ENCODE data around the gene ZBTB16.

The ZBTB16 gene

DNA sequence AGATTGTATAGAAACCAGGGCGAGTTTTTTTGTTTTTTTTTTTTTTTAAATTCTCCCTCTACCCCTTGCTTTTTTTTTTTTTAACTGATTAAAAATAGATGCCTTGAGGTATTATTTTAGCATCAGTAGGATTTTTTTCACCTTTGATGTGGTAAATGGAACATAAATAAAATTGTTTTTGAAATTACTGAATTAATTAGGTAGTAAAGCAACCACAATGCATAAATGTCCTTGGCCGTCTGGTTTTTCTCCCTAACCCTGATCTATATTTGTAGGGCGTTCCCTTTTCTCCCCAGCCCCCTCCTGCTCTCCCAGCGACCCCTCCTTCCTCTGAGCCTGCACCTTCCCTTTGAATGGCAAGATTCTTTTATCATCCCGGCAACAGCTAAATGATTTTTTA is 107.8 kb downstream of the ZBTB16 start:
- no peak for DNase-seq (ENCODE audit: low spot score)

DNA sequence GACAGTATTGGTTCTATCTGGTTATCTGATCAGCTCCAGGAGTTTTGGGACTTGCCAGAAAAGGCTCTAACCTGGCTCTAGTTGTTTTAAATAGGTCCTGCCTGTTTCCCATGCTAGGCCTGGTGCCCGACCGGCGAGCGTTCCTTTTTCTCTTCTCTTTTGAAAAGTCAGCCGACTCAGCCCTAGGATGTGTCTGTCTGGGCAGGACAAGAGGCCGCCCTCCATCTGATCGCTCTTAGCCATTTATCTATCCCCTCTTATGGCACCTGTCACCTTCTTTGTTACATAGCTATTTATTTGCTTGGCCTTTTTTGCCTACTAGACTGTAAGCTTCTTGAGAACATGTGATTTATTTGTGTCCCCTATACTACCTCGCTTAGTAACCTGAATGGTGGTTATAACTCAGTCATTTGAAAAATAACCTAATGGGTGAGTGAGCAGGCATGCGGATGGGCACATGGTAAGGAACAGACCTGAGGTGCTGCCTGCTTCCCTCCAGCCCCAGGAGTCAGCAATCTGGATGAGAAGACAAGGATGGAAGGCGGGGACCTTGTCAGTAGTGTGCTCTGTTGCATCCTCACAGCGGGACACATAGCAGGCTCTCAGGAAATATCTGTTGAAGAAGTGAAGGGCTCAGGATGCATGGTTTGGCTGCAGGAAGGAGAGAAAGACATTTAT is 108.4 kb downstream of the ZBTB16 start:
- no peak for DNase-seq (ENCODE audit: low spot score)

DNA sequence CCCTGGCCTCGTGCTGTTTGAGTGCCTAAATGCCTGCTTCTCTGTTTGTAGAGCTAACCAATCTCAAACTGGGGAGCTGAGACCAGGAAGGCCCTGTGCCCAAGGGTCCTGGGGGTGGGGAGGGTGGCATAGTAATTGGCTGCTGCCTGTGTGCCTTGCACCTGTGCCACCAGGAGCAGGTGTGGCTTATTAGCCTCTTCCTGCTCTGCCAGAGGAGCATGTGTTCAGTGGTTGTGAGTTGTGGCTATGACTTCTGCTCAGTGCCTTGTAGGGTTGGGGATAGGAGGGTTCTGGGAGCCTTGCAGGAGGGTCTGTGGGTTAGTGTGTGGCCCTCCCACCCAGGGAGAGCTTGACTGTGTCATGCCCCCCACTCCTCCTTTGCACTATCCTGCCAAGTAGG is 109.2 kb downstream of the ZBTB16 start:
- no peak for DNase-seq (ENCODE audit: low spot score)

DNA sequence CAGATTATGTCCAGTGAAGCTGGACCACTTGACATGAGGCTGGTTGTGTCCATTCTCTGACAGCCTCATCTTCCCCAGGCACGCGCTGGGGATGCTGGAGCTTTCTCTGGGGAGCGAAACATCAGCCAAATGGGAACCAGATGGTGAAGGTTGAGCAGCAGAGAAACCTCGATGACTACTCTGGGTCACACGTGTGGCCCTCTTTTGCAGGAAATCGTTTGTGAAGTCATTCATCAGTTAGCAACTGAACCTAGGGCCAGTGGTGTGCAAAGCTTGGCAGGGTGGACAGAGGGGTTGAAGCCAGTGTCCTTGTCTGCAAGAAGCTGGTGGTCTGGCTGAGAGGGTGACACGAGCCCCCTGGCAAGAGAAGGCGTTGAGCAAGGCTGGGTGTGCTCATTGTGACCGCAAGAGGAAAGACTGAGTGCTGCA is 109.8 kb downstream of the ZBTB16 start:
- no peak for DNase-seq (ENCODE audit: low spot score)

DNA sequence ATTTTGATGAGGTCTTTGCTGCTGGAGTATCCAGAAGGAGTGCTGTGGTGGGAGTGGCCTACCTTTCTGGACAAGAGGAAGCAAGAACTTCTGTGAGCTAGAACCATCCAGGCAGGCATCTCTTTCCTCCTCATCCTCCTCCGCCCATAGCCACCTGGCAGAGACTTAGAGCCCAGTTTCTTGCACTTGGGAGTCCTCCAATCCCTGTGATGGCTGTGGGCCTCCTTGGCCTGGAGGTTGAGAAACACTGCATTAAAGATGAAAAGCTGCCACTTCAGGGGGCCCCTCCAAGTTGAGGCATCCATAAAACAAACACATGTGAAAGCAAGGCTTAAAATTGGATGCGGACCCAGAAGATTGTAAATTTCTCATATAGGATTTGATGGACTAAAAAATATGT is 110.3 kb downstream of the ZBTB16 start:
- no peak for DNase-seq (ENCODE audit: low spot score)

DNA sequence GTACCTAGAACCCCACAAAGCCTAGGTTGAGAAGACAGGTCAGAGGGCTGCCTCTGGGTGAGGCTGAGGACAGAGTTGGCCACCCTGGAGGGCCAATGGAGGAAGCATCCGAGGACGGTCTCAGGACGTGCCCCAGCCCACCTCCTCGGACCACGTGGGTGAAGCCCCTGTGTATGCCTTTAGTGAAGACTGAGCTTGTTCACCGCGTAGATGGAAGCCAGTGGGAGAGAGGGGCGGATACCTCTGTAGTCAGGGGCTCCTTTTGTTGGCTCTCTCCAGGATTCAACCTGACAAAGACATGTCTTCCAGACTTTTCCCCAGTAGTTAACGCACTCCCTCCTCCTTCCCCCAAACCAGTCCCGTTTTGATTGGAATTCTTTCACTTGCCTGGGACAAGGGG is 110.7 kb downstream of the ZBTB16 start:
- DNase-seq (ENCODE audit: low spot score): no peak

DNA sequence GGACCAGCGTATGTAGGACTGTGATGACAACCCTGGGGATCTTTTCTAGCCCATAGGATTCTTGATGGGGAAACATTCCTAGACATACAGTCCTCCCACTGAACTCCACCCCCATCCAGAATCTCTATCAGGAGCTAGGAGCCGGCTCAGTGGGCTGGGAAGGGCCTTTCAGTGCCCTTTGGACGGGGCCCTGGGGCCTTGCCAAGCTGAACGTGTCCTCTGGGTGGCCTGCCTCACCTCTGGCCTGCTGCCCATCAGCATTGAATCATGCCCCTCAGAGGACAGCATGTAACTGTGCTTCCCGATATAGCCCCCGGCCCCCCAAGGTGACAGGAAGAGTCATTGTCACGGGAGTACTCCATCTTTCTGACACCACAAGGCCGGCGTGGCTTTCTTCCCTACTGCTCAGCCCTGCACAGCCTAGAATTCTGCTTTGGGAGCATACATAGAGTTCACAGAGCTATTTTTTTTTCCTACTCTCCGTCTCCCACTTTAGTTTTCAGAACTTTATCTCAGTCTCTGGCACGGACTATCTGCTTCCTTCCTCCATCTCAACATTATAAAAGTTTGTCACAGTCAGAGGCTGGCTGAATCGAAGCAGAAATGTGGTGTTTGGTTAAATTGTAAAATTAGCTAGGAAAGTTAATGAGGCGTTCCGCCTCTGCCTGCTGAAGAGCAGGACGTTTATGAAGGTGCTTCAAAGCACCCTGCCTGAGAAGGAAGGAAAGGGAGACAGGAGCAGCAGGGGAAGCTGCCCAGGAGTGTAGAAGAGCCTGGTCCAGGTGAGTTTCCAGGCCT is 111.9 kb downstream of the ZBTB16 start:
- no peak for DNase-seq (ENCODE audit: low spot score)

DNA sequence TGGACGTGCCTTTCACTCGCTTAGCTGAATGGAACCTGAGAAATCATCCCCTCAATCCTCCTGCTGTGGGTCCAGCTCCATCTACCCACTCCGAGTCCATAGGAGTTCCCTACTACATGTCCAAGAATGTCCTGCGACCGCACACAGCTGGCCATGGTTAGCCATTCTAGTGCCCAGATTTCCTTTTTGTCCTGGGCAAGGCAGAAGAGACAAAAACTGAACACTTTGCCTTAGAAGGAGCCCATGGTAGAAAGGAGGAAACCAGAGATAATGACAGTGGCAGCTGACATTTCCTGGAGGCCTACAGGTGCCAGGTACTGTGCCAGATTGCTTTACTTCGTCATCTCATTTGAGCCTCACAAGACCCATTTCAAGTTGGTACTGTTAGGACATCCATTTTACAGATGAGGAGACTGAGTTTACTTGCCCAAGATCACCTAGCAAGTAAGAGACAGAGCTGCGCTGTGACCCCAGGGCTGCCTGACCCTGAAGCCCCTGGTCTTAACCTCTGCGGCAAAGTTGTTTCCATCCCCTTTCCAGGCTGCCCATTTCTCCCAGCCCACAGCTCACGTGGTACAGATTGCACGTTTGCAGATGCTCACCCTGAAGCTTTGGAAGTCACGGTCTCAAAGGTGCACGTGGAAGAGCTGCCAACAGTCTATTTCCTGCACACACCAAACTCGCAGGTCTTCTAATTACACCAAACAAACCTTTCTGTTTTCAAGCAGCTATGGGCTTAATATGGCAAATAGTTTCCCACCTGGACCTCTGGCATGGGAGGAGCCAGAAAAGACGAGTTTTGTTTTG is 112.7 kb downstream of the ZBTB16 start:
- no peak for DNase-seq (ENCODE audit: low spot score)

DNA sequence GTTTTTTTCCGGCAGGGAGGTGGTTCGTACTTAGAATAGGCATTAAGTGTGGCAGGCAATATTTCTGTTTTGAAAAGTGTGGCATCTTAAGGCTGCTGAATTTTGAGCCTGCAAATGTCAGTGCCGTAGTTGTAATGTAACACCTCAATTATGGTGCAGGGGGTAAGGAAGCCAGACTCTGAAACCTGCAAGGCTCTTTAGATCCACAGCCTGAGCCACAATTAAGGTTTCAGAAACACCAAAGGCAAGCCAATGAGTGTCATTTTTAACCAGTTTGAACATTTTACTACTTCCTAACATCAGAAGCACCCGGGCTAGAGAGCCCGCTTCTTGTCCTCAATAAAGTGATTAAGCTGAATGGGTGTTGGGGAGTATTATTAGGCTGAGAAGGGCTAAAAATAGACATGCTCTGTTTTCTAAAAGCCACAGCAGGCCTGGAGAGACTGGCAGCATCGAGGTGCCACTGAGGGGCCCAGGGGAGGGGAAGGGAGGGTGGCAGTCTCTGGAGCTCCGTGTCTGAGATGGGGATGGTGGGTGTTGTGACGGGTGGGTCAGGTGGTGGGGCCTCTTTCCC is 113.4 kb downstream of the ZBTB16 start:
- DNase-seq (ENCODE audit: low spot score): no peak

DNA sequence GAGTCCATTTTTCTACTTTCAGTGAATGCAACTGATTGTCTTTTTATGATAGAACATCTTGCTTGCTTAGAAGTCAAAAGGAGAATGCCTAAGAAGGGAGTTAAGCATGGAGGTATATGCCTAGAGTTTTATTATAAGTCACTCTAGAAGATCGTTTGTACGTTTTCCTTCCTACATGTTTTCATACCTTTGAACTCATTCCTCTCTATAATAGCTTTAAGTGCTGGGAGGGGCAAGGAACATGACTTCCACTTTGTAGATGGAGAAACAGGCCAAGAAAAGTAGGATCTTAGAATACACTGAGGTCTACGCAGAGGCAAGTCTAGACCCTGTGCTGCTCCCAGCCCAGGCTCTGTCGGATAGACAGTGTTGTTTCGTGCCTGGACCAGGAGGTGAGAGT is 114.3 kb downstream of the ZBTB16 start:
- DNase-seq (ENCODE audit: low spot score): no peak

DNA sequence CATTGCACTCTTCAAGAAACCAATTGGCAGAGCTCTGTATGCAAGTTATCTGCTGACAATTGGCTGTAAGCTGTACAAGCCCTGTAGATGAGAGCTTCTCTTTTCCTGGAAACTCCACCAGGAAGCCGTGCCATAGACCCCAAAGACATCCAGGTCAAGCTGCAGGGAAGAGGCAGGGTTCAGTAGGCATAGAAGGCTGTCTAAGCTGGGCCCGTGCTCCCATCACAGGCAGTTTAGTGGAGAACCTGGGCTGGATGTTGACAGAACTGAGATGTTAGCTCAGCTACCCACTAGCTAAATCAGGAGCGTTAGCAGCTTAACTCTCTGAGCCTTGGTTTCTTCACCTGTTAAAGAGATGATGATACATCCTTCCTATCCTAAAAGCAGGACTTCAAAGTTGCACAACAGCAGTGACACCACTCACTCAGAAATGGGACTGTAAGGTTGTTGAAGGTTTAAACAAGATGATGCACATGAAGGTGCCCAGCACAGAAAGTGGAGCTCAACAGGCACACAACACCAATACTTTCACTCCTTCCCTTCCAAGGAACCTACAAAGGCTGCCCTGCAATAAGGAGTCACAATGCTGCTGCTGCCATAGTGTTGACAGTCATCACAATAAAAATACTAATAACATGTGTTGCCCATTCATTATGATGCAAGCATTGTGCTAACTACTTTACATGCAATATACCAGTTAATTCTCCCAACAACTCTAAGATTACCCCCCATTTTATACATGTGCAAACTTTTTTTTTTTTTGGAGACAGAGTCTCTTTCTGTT is 115.4 kb downstream of the ZBTB16 start:
- DNase-seq (ENCODE audit: low spot score): no peak

DNA sequence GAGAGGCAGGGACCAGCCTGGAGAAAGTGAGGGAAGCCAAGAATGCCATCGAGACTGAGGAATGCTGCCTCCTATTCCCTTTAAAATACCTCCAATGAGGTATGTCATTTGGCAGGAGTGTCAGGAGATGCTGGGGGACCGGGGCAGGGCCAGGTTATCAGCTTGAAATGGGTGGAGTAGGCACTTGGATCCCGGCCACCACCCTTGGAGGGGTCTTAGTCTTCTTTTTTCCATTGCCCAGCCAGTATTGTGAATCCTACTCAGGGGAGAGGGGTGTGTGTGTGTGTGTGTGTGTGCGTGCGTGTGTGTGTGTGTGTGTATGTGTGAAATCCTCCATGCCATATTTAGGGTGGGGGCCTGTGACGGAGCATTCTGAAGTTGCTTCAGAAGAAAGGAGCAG is 116.2 kb downstream of the ZBTB16 start:
- no peak for DNase-seq (ENCODE audit: low spot score)

DNA sequence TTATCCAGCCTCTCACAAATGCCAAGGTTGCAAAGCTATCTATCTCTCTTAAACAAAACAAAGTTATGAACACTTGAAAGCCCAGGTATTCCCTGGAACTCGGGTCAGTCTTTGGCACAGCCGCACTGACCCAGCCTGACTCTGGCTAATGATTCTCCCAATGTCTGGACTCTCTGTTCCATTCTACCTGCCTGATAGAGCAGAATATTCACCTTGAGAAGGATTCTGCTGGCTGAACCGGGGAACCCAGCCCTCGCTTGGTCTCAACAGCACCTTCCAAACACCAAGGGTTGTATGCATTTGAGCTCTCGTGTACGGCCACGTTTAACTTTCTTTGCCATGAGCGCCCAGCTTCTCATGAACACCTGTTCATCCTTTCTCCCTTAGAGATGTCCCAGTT is 116.8 kb downstream of the ZBTB16 start:
- DNase-seq (ENCODE audit: low spot score): no peak

DNA sequence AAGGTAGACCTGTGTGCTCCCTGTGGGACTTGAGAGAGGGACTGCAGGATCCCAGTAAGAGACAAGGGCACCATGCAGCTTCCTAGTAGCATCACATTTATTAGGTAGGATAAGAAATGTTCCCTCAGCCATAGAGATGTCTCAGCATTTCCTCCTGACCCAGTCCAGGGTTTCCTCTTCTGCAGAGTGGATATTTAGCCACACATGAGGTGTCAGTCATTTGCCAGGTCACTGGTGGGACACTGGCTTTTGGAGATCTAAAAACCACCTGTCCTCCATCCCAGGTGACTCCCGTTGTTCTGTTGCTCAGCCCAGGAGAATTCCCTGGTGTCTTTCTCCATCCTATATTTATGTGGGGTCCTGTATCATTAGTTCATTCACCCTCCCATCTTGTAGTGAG is 119.1 kb downstream of the ZBTB16 start:
- DNase-seq (ENCODE audit: low spot score): no peak

DNA sequence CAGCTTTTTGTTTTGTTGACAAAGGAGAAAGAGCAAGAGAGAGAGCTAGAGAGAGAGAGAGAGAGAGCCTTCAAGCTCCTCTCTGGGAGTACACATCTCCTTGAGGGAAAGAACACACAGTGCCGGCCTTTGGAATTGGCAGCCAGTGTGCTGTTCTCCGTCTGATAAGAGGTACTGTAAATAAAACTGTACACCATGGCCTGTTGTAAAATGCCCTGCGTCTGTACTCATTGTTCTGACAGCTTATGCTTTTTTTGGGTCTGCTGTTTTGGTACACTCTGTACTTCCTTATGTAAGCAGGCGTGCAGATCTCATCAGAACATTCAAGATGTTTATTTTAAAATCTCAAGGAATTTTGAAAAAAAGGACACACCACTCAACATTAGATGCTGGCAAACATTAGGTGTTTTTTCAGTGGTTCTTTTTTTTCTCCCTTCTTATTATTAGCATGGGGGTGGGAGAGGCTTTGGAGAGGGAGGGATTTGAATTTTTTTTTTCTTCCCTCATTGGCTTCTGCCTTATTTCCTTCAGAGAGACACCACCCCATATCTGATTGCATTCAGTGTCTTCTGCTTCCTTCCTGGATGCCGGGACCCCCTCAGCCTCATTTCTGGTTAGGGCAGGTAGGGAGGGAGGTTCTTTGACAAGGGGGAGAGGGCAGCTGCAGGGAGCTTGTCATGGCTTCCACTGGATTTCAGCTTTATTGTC is 119.9 kb downstream of the ZBTB16 start:
- no peak for DNase-seq (ENCODE audit: low spot score)

DNA sequence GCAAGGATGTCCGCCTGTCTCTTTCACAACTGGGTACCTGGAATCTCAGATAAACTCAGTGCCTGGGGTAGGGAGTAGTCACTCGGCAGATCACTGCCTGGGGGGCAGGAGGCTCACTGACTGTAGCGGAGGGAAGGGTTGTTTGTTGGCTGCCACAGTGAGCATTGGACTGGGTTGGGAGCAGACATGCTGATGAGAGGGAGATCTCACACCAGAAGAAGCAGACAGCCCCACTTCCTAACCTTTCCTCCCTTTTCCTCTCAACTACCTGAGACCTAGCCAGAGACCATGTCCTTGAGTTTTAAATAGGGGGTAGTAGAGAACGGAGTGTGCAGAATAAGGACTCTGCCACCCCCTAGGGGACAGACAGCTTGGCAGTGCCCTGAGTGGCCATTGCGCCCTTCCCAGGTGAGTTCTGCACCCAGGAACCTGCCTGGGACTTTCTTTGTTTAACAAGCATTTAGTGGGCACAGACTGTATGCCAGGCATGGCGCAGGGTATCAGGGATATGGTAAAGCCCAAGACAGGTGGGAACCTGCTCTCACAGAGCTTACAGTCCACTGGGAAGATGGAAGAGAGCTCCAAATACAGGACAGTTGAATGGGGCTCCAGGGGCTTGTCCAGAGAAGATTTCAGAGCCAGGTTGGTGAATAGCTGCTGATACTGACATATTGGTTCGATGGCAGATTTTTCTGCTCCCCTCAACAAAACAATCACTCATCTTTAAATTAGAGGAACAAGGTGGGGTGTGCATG is 121.0 kb downstream of the ZBTB16 start:
- DNase-seq (ENCODE audit: low spot score): no peak

DNA sequence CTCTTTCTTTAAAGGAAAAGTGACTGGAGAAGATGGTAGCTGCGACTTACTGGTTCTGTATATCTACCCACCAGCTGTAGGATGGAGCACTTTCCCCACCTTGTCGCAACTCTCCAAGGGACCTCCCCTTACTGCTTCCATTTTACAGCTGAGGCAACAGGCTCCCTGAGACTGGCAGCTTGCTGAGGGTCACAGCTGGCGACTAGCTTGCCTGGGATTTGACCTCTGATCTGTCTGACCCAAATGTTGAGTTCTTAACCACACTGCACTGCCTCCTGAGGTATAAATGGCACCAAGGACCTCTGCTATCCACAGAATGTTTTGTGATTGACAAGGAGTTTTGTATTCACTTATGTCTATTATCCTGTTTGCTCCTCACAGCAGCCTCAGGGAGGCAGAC is 121.7 kb downstream of the ZBTB16 start:
- no peak for DNase-seq (ENCODE audit: low spot score)

DNA sequence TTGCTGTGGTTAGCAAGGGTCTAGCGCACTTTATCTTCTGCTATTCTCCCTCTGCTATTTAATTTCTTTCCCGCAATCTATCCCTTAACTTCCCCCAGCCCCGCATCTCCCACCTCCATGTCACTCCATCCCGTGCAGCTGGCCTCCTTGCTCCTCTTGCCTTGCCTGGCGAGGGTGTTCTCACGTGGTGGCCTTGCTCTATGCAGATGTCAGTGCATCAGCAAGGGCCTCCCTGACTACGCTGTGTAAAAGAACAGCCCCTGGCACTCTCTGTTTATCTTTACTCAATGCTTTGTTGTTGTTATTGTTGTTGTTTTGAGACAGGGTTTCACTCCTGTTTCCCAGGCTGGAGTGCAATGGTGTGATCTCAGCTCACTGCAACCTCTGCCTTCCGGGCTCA is 122.2 kb downstream of the ZBTB16 start:
- no peak for DNase-seq (ENCODE audit: low spot score)

DNA sequence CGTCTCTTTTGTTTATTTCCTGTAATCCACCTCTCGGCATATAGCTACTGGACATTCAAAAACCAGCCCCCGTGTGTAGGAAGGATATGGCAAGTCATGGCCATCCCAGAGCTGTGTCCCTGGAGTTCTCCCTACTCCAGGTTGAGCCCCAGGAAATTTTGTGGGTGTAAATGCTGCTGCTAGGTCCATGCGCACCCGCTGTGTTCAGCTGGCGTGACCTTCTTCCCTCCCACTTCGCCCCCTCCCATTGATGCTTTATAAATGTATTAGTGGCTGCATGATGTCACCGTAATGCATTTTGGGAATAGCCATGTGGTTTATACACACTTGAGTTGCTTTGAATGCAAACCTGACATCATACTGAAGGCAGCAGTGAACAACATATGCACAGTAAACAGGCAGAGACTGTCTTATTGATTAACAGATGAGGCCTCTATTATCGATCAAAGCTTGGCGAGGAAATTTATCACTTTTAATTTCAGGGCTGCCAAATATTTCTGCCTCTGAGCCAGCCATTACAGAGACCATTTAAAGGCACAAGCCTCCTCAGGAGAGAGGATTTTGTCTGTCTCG is 123.0 kb downstream of the ZBTB16 start:
- no peak for DNase-seq (ENCODE audit: low spot score)

DNA sequence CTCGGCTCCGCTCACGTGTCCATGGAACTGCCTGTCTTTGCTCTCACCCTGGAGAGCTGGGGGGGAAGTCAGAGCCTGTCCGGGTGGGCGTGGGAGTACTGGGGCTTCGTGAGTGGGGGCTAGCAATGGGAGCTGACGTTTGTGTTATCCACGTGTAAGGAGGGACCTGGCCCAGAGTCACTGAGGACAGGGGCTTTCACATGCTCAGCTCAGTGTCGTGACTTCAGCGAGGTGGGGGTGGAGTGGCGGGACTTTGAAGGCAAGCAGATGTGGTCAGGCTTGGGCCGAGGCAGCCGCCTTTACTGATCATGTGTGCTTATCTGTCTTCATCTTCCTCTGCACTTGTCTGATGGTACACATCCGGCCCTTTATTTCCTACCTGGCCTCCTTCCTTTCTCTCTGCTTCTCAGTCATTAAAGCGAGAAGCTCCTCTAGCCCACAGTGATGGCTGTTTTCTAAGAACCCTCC is 123.6 kb downstream of the ZBTB16 start:
- DNase-seq (ENCODE audit: low spot score): no peak
